HTR-8/SVneo (cell line): ENCODE results near the gene DDX23.

Source experiments
- DNase-seq: peaks from one replicate; pipeline ENCODE4 v3.0.0; 2011; ENCODE audit warnings: low spot score, mixed read lengths; ENCODE audit not compliant: insufficient read length
- FAIRE-seq: peaks from 2 replicates; lab custom pipeline; 2011; peaks lifted over from hg19 to GRCh38; lab: Jason Lieb, UNC

DDX23 gene

GRCh38 chr12:48780381-48781025 lies 71.5 kb downstream of the DDX23 start:
- DNase-seq (no peak), FAIRE-seq (no peak)

GRCh38 chr12:48779869-48780268 lies 72.1 kb downstream of the DDX23 start:
- FAIRE-seq: no peak
- DNase-seq: no peak
